Stimulated activated CD4-positive, alpha-beta T cell treated with anti-CD3 and anti-CD28 coated beads, Interleukin-2, amount 100 ng/mL, for 48 hours (primary cell): Measurements from ENCODE around the gene TNPO1.

Experiments
- DNase-seq, 2 donors: peaks; one replicate each; pipeline ENCODE4 v3.0.0-alpha.2; 2020

The TNPO1 gene

GRCh38 chr5:72936893-72937292, 120.4 kb downstream of the TNPO1 start:
- DNase-seq, result no peak

GRCh38 chr5:72937517-72938061, 121.1 kb downstream of the TNPO1 start:
- no peak for DNase-seq

DNA sequence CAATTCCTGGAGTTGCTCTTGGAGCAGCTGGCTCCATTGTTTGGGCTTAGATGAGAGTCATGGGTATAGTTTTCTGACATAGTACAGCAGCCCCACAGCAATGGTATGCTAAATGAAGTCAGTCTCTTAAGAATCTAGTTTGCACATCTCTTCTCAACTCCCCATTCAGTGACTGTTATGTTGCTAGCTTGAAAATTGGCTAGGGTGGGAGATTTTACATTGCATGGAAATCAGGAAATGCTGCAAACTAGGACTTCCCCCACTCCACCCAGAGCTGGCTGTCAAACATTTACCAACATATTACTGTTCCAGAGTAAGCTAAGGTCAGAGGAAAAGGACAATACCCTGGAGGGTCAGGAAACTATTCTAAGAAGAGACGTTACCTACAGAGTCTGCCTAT, 121.7 kb downstream of the TNPO1 start:
- DNase-seq, result no peak

- DNase-seq, result no peak
These were observed 123.6 kb downstream of the TNPO1 start for GRCh38 chr5:72940082-72940481.

GRCh38 chr5:72943307-72943706, 126.8 kb downstream of the TNPO1 start:
- no peak for DNase-seq

DNA sequence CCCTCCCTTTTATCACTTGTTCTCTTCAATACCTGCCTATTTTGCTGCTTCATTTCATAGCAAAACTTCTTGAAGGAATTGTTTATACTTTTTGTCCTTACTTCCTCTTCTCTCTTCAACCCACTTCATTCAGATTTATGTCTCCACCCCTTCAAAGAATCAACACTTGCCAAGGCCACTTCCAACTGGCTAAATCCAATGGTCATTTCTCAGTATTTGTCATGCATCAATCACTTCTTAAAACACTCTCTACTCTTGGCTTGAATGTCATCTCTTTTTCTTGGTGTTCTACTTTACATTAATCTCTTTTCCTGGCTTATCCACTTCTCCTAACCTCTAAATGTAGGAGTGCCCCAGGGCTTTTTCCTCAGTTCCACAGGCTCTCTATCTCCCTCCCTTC, 131.0 kb downstream of the TNPO1 start:
- no peak for DNase-seq

DNA sequence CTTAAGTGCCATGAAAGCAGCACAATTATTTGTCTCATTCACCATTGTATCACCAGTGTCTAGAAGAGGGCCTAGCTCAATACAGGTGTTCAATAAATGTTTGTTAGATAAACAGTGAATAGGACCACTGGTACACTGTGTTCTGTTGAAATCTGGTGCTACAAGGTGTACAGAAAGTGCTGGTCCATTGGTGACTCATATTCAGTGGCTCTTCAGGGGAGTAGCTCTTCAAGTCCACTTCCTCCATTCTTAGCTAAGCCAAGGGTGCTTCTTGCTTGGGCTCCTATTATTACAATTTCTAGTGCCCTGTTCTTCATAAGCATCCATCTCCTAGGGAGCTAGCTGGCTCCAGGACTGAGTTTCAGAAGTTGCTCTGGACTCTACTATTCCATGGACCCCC, 133.0 kb downstream of the TNPO1 start:
- DNase-seq, result no peak

- DNase-seq, result no peak
These were observed 135.4 kb downstream of the TNPO1 start for GRCh38 chr5:72951671-72952468.

DNA sequence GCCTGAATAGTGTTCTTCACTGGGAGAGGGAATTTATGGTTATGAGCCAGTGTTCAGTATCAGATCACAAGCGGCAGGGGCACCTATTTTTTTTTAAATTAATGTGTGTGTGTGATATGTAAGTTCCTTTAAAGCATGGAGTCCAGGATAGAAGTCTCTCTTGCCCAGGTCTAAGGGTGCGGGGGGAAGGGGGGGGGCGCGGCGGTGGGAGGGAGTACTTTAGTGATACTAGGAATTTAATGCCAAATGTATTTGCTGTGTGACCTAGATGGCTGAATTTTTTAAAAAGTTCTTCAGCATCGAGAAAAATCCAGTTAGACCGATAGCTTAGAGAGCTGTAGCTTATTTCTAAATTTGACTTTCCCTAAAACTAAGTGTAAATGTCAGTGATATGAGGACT, 137.9 kb downstream of the TNPO1 start:
- no peak for DNase-seq

- DNase-seq, result peak in 1 of 2 donors; percentile 16
These were observed 138.8 kb downstream of the TNPO1 start for GRCh38 chr5:72955143-72955767.

- peak; percentile 97 to 98 for DNase-seq
These were observed 139.4 kb downstream of the TNPO1 start, which contains the start of gene FCHO2 for GRCh38 chr5:72955768-72956323. TSS of gene FCHO2 (plus strand) at chr5:72956041. CDS start at chr5:72956097, 56 bp downstream.

DNA sequence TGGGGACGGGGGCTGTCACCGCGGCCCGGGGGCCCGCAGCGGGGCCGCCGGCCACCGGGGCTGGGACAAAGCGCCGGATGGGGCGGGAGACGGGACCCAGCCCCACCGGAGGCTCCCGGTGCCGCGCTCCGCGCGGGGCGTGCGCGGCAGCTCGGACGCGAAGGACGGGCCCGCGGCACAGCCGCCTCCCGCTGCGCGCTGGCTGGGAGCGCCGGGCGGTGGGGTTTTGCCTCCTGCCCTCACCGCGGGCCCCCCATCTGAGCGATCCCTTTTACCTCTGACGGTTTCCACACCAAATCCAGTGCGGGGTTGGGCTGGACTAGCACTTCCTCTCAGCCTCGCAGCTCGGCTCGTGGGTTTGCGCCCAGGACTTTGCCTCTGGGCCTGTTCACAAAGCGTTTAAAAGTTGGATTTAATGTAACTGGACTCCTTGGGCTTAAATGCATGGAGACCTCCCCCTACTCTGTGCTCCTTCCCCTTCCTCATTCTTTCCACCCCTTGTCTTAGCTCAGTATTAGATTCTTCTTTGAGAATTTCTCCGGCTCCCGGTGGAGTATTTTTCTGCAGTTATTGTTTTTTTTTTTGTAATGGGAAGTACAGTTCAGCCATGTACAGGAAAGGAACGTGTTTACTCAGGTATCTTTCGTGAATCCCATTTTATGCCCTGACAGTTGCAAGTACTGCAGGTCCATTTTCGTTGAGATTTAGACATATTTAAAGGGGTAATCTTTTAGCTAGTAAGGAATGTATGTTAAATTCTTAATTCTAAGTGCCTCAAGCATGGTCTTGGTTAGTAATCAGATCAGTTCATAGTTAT, 140.1 kb downstream of the TNPO1 start:
- peak; percentile 4 to 6 for DNase-seq

- DNase-seq, result no peak
These were observed 140.9 kb downstream of the TNPO1 start for GRCh38 chr5:72957337-72957736.

DNA sequence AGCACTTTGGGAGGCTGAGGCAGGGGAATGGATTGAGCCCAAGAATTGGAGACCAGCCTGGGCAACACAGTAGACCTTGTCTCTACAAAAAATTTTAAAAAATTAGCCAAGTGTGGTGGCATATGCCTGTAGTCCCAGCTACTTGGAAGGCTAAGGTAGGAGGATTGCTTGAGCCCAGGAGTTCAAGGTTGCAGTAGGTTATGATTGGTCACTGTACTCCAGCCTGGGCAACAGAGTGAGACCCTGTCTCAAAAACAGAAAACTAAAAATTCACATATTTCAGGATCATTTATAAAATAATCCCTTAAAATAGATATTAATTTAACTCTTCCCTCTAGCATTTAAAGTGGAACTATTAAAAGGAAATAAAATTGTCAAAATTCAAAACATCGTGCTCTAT, 142.8 kb downstream of the TNPO1 start:
- no peak for DNase-seq
